Measurements from ENCODE around the gene RAB31. TPM values are rescaled to one million over a fixed set of nuclear protein-coding genes. Genes with fewer than 3 reads are reported as not detected.
"Not testable (repeated sequence)": the region's sequence is repeated elsewhere in the genome, so short reads cannot be mapped to it uniquely, and the experiment has no call there.

Gene RAB31
- total RNA-seq, 1 donor from 2014 or later = 18.9 TPM

GRCh38 chr18:9666548-9666947 lies 41.6 kb upstream of the RAB31 start:
- Mint-ChIP-seq H3K27me3 (ENCODE audit: low read depth) (no peaks in the 10 kb centered on the region), H3K4me3 (no peak overlapping the region), H3K36me3 (ENCODE audit: low read depth) (no peaks in the 10 kb centered on the region), H3K27ac (ENCODE audit: unreplicated experiment) (no peak overlapping the region), H3K9me3 (peaks cover 3% of the 10 kb centered on the region), H3K4me1 (peaks cover 19% of the 10 kb centered on the region)
- DNase-seq (ENCODE audit: low read depth, low spot score) = no peak
- no peak for TF ChIP-seq CTCF (conservative IDR thresholded peaks at IDR 0.05)

GRCh38 chr18:9669016-9669415 lies 39.1 kb upstream of the RAB31 start:
- TF ChIP-seq CTCF (conservative IDR thresholded peaks at IDR 0.05) = no peak
- Mint-ChIP-seq H3K27ac (ENCODE audit: unreplicated experiment) (no peak overlapping the region), H3K9me3 (peaks cover 3% of the 10 kb centered on the region), H3K27me3 (ENCODE audit: low read depth) (no peaks in the 10 kb centered on the region), H3K4me1 (peaks cover 19% of the 10 kb centered on the region), H3K4me3 (no peak overlapping the region), H3K36me3 (ENCODE audit: low read depth) (no peaks in the 10 kb centered on the region)
- no peak for DNase-seq (ENCODE audit: low read depth, low spot score)

- Mint-ChIP-seq H3K9me3 (no peaks in the 10 kb centered on the region), H3K4me1 (peaks cover 3% of the 10 kb centered on the region), H3K27me3 (ENCODE audit: low read depth) (no peaks in the 10 kb centered on the region), H3K27ac (ENCODE audit: unreplicated experiment) (no peak overlapping the region), H3K4me3 (no peak overlapping the region), H3K36me3 (ENCODE audit: low read depth) (no peaks in the 10 kb centered on the region)
- TF ChIP-seq CTCF (conservative IDR thresholded peaks at IDR 0.05) = no peak
- no peak for DNase-seq (ENCODE audit: low read depth, low spot score)
These were observed 36.9 kb upstream of the RAB31 start for GRCh38 chr18:9671214-9671613.

- Mint-ChIP-seq H3K27me3 (ENCODE audit: low read depth) (no peaks in the 10 kb centered on the region), H3K4me3 (no peak overlapping the region), H3K27ac (ENCODE audit: unreplicated experiment) (no peak overlapping the region), H3K36me3 (ENCODE audit: low read depth) (no peaks in the 10 kb centered on the region), H3K4me1 (peaks cover 3% of the 10 kb centered on the region), H3K9me3 (no peaks in the 10 kb centered on the region)
- TF ChIP-seq CTCF (conservative IDR thresholded peaks at IDR 0.05) = no peak
- no peak for DNase-seq (ENCODE audit: low read depth, low spot score)
These were observed 34.5 kb upstream of the RAB31 start for GRCh38 chr18:9673296-9674251.

GRCh38 chr18:9678216-9678615 lies 29.9 kb upstream of the RAB31 start:
- not testable (repeated sequence) for H3K9me3 Mint-ChIP-seq; H3K27me3 Mint-ChIP-seq (ENCODE audit: low read depth); H3K27ac Mint-ChIP-seq (ENCODE audit: unreplicated experiment); H3K36me3 Mint-ChIP-seq (ENCODE audit: low read depth); H3K4me3 Mint-ChIP-seq; DNase-seq (ENCODE audit: low read depth, low spot score); H3K4me1 Mint-ChIP-seq

- no peak overlapping the region for H3K4me3 Mint-ChIP-seq
- no peak overlapping the region for H3K27ac Mint-ChIP-seq (ENCODE audit: unreplicated experiment)
- DNase-seq (ENCODE audit: low read depth, low spot score) = no peak
- H3K36me3 Mint-ChIP-seq (ENCODE audit: low read depth) = no peaks in the 10 kb centered on the region
- peaks cover 4% of the 10 kb centered on the region for H3K4me1 Mint-ChIP-seq
- H3K9me3 Mint-ChIP-seq = no peaks in the 10 kb centered on the region
- TF ChIP-seq CTCF (conservative IDR thresholded peaks at IDR 0.05) = no peak
- no peaks in the 10 kb centered on the region for H3K27me3 Mint-ChIP-seq (ENCODE audit: low read depth)
These were observed 29.0 kb upstream of the RAB31 start for GRCh38 chr18:9679125-9679524.

All from neural crest cell (in vitro differentiated cells).